HG03103 (cell line): ENCODE results near the gene KIFBP.
"Not testable (repeated sequence)": the region's sequence is repeated elsewhere in the genome, so short reads cannot be mapped to it uniquely, and the experiment has no call there.

Experiments
- ATAC-seq: cut with Tn5 transposase; IDR thresholded peaks from one replicate; pipeline ENCODE4 v1.9.1; 2021; ENCODE audit warnings: low read depth; ENCODE audit not compliant: unreplicated experiment

The KIFBP gene

GRCh38 chr10:68997211-68997610, 8.6 kb downstream of the KIFBP start:
- ATAC-seq: no peak

GRCh38 chr10:69004821-69005220, 16.2 kb downstream of the KIFBP start:
- ATAC-seq: no peak

GRCh38 chr10:69005704-69006485, 17.3 kb downstream of the KIFBP start:
- no peak for ATAC-seq

- no peak for ATAC-seq
These were observed 18.7 kb downstream of the KIFBP start for GRCh38 chr10:69007260-69007659.

- no peak for ATAC-seq
These were observed 20.8 kb downstream of the KIFBP start for GRCh38 chr10:69009360-69009759.

GRCh38 chr10:69010151-69010640, 21.6 kb downstream of the KIFBP start:
- no peak for ATAC-seq

- not testable (repeated sequence) for ATAC-seq
These were observed 24.2 kb downstream of the KIFBP start for GRCh38 chr10:69012778-69013177.

GRCh38 chr10:69014171-69014570, 25.6 kb downstream of the KIFBP start:
- ATAC-seq: no peak

- ATAC-seq: no peak
These were observed 30.0 kb downstream of the KIFBP start for GRCh38 chr10:69018613-69019012.

- no peak for ATAC-seq
These were observed 34.0 kb downstream of the KIFBP start for GRCh38 chr10:69022611-69023010.

GRCh38 chr10:69025370-69025896, 36.8 kb downstream of the KIFBP start:
- ATAC-seq: no peak

GRCh38 chr10:69033256-69033655, 44.7 kb downstream of the KIFBP start:
- ATAC-seq: no peak

GRCh38 chr10:69037489-69037888, 48.9 kb downstream of the KIFBP start:
- ATAC-seq: no peak

- not testable (repeated sequence) for ATAC-seq
These were observed 52.3 kb downstream of the KIFBP start for GRCh38 chr10:69040904-69041303.

- ATAC-seq: no peak
These were observed 53.8 kb downstream of the KIFBP start for GRCh38 chr10:69042417-69042816.

- no peak for ATAC-seq
These were observed 54.2 kb downstream of the KIFBP start for GRCh38 chr10:69042838-69043237.

- peak; percentile 40 for ATAC-seq
These were observed 55.4 kb downstream of the KIFBP start for GRCh38 chr10:69043931-69044531.

- no peak for ATAC-seq
These were observed 55.9 kb downstream of the KIFBP start for GRCh38 chr10:69044546-69044945.

GRCh38 chr10:69045441-69046300, 57.1 kb downstream of the KIFBP start:
- peak; percentile 64 for ATAC-seq

GRCh38 chr10:69047111-69047832, 58.7 kb downstream of the KIFBP start:
- ATAC-seq: no peak
